Heart right ventricle (tissue), 16 donors: ENCODE data around the gene CLIC4. TPM values are rescaled to one million over a fixed set of nuclear protein-coding genes. Genes with fewer than 3 reads are reported as not detected.

ENCODE experiments used
- ATAC-seq, 8 donors: fragments of 200-7000 bp; cut with Tn5 transposase; one replicate each; pipeline ENCODE4 v1.9.1; 2020; ENCODE audit warnings: mild to moderate bottlenecking in 8 of 8, moderate library complexity in 8 of 8, moderate number of reproducible peaks in 1 of 8
- DNase-seq, 2 donors: peaks; one replicate each; pipeline ENCODE4 v3.0.0-alpha.2; 2020
- H3K27ac ChIP-seq, 10 donors: fragments of 200-600 bp; sonication (generic) in 2 of 10; one replicate each; pipeline versions ENCODE4 v1.5.0 to v1.8.0; 2020 to 2022; ENCODE audit warnings: mild to moderate bottlenecking in 3 of 10
- H3K27me3 ChIP-seq, 7 donors: fragments of 200-600 bp; one replicate each; pipeline ENCODE4 v1.8.0; 2021 to 2022; ENCODE audit warnings: mild to moderate bottlenecking in 2 of 7
- H3K36me3 ChIP-seq, 9 donors: fragments of 200-600 bp; sonication (generic) in 1 of 9; one replicate each; pipeline versions ENCODE4 v1.5.0 to v1.8.0; 2020 to 2022; ENCODE audit warnings: mild to moderate bottlenecking in 2 of 9
- H3K4me1 ChIP-seq, 9 donors: fragments of 200-600 bp; sonication (generic) in 1 of 9; one replicate each; pipeline versions ENCODE4 v1.5.0 to v1.8.0; 2020 to 2022; ENCODE audit warnings: mild to moderate bottlenecking in 4 of 9
- H3K4me3 ChIP-seq, 10 donors: fragments of 200-600 bp; sonication (generic) in 2 of 10; one replicate each; pipeline versions ENCODE4 v1.5.0 to v1.8.0; 2020 to 2022; ENCODE audit warnings: mild to moderate bottlenecking in 7 of 10, moderate library complexity in 2 of 10
- H3K9me3 ChIP-seq, 11 donors: fragments of 200-600 bp in 10 of 11; sonication (generic) in 2 of 11; one replicate each; pipeline versions ENCODE4 v1.5.0 to v1.8.0; 2013 to 2022; ENCODE audit warnings: mild to moderate bottlenecking in 2 of 11, control low read depth in 1 of 11, moderate library complexity in 1 of 11
- CTCF ChIP-seq, 9 donors: fragments of 200-600 bp; sonication (generic) in 2 of 9; IDR thresholded peaks; one replicate each; pipeline versions ENCODE4 v1.5.0 to v1.8.0; 2021 to 2022; ENCODE audit warnings: antibody characterized with exemption in 9 of 9, mild to moderate bottlenecking in 5 of 9, moderate library complexity in 1 of 9
- WGBS, 2 donors: extraction: QIAGEN DNeasy Blood & Tissue Kit; methylation state at CpG; one replicate each; pipeline ENCODE4 v1.1.7; 2013; ENCODE audit warnings: inconsistent platforms in 1 of 2; 5-methylcytosine and 5-hydroxymethylcytosine counted together
- intact Hi-C, 10 donors: fragments of 100-400 bp; cut with DNase I; formaldehyde crosslinking; loops; one replicate each; pipeline versions ENCODE4 v1.11.1 to v1.14.2; 2022
- polyA plus RNA-seq, 2 donors: library from polyadenylated mRNA; stranded (reverse); fragments of 200-250 nt; gene quantifications; one replicate each; pipeline ENCODE4 v1.2.3, GENCODE V29; 2013
- total RNA-seq, 10 donors: library from RNA; stranded (reverse); fragmentation: NEBNext Ultra II Directional in 3 of 10; extraction: Animal tissue kit (Norgen Biotek cat#: 25700) in 3 of 10; gene quantifications; one replicate each; pipeline versions ENCODE4 v1.2.1 to v1.2.4, GENCODE V29; 2021 to 2023
- donor health status: Arrhythmogenic right ventricular cardiomyopathy.
- donor health status: ischemic (EF 13 %, LVEDD 7.1; RV severe dilation, severe dysfunction).
- donor health status: healthy with polysubstance abuse.
- donor health status: DM: no; HTN: yes; CAD: no.
- donor health status: DM: no; HTN: no; CAD: no.
- donor health status: ischemic (EF 25% LVEDD 6.9; RV normal size, moderate dysfunction).
- donor health status: ischemic (EF 25% LVEDD 5.7; RV mildly dilated, moderate dysfunction).
- donor health status: healthy.
- donor health status: DM: yes; HTN: yes; CAD: no.
- donor health status: Ischemic cardiomyopathy.
- donor health status: ischemic (EF 35%, LVEDD 5.7; RV mildly dilated, moderate dysfunction).
- donor health status: nonischemic (EF 11% LVEDD 7.7; RV severe dilation, severe dysfunction).
- donor health status: DM: yes; HTN: yes; CAD: no.
- donor health status: PGD.
- donor health status: ischemic (EF 29% LVEDD 5.4; RV normal size, mild dysfunction).
- donor health status: nonischemic (EF 23%, LVEDD 6.1; RV moderate dilation, normal function).

CLIC4 gene
- total and polyA plus RNA-seq, 12 donors: 90.8 to 511 (median 336) TPM

DNA sequence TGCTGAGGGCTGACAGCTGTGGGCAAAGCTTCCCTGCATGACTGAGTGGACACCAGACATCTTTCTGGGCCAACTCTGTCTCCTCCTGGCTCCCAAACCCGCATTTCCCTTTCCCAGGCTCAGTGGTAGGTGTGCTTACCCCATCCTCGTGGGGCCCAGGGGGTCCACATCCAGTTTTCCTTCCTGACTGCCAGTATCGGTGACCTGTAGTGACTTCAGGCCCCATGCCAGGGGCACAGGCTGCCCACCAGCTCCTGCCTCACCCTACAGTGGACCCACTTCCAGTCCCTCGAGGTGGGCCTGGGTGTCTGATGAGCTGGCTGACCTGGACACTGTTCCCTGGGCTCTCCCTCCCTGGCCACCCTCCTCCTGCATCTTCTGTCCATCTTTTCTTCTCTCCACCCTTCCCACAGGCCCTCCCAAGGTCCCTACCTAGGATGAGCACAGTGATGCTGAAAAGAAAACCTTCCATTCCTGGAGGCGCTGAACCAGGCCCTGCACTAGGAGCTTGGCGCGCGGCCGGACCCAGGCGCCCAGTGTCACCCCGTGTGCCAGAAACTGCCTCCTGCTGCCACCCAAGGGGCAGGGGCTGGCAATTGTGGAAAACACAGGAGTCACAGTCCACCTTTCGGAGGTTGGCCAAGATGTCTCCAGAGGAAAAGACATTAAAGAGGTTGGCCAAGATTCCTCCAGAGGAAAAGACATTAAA, 117.7 kb downstream of the CLIC4 start:
- WGBS, 2 donors: 88 to 89% methylated on average over 12 of the region's 12 CpGs
- H3K27me3 ChIP-seq: peaks cover 0 to 66% (median 64%) of the 10 kb centered on the region in 7 donors
- intact Hi-C loops: loop anchor here in 1 of 10 donors (5.0 kb wide), 2 partner anchors 49 to 339 kb away; no protein-coding TSS in a partner anchor

DNA sequence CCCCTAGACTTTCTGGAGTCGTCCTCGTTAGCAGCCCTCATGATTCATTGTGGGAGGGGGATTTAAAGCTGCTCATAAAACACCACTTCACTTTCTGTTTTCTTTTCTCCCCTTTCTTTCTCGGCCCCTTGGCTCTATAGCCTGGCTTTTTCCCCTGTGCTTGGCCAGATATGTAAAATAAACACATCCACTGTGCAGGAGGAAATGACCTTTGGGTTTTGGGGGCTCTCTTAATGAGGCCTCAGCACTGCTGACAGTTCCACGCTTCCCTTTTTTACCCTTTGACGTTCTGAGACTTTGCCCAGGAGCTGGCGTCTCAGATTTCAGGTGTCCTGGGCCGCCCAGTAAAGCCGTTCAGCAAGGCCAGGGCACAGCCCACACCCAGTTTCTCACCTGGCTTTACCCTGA, 119.1 kb downstream of the CLIC4 start:
- H3K4me3 ChIP-seq: no peak overlapping the region
- H3K9me3 ChIP-seq: no peaks in the 10 kb centered on the region
- no peak overlapping the region for H3K27ac ChIP-seq
- no peak for TF ChIP-seq CTCF (IDR thresholded peaks at IDR 0.05)
- no peaks in the 10 kb centered on the region for H3K36me3 ChIP-seq
- intact Hi-C loops: loop anchor here in 1 of 10 donors (5.0 kb wide), 2 partner anchors 48 to 338 kb away; no protein-coding TSS in a partner anchor
- ATAC-seq (no peak), DNase-seq (no peak)
- WGBS, 2 donors: 50 to 60% methylated on average over 8 of the region's 8 CpGs
- peaks cover 0 to 71% (median 60%) of the 10 kb centered on the region in 7 donors for H3K27me3 ChIP-seq
- no peaks in the 10 kb centered on the region for H3K4me1 ChIP-seq

More for the DNA sequence above, 117.7 kb downstream of the CLIC4 start:
- DNase-seq (no peak), ATAC-seq (no peak)
- no peaks in the 10 kb centered on the region for H3K4me1 ChIP-seq
- H3K27ac ChIP-seq: no peak overlapping the region
- no peaks in the 10 kb centered on the region for H3K36me3 ChIP-seq
- H3K4me3 ChIP-seq: no peak overlapping the region
- H3K9me3 ChIP-seq: no peaks in the 10 kb centered on the region
- TF ChIP-seq CTCF (IDR thresholded peaks at IDR 0.05): no peak

- no peak for DNase-seq
- WGBS, 2 donors: 73 to 86% methylated on average over 7 of the region's 7 CpGs
Measured at GRCh38 chr1:24865168-24865567, 119.9 kb downstream of the CLIC4 start.

DNA sequence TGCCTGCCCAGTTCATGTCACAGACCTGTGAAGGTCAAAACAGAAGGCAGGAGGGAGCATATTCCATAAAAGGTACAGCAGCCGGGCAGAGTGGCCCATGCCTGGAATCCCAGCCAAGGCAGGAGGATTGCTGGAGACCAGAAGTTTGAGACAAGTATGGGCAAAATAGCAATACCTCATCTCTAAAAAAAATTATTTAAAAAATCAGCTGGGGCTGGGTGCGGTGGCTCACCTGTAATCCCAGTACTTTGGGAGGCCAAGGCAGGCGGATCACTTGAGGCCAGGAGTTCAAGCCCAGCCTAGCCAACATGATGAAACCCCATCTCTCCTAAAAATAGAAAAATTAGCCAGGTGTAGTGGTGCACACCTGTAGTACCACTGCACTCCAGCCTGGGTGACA, 120.3 kb downstream of the CLIC4 start:
- H3K9me3 ChIP-seq: no peaks in the 10 kb centered on the region
- TF ChIP-seq CTCF (IDR thresholded peaks at IDR 0.05): no peak
- H3K4me1 ChIP-seq: peaks cover 0 to 4% (median 0%) of the 10 kb centered on the region in 9 donors
- no peak overlapping the region for H3K27ac ChIP-seq
- ATAC-seq (no peak), DNase-seq (no peak)
- H3K36me3 ChIP-seq: no peaks in the 10 kb centered on the region
- no peak overlapping the region for H3K4me3 ChIP-seq
- WGBS, 2 donors: 82 to 86% methylated on average over 3 of the region's 3 CpGs
- intact Hi-C loops: no loop called here
- peaks cover 0 to 73% (median 59%) of the 10 kb centered on the region in 7 donors for H3K27me3 ChIP-seq

More at GRCh38 chr1:24865168-24865567, 119.9 kb downstream of the CLIC4 start:
- Histone ChIP-seq H3K27ac (no peak overlapping the region), H3K36me3 (no peaks in the 10 kb centered on the region), H3K27me3 (peaks cover 0 to 73% (median 59%) of the 10 kb centered on the region in 7 donors), H3K9me3 (no peaks in the 10 kb centered on the region), H3K4me1 (no peaks in the 10 kb centered on the region), H3K4me3 (no peak overlapping the region)
- intact Hi-C loops: no loop called here
- no peak for ATAC-seq
- TF ChIP-seq CTCF (IDR thresholded peaks at IDR 0.05): no peak
